K562 (cell line): ENCODE measurements around the gene IFRD1. TPM values are rescaled to one million over a fixed set of nuclear protein-coding genes. Genes with fewer than 3 reads are reported as not detected.

Source experiments
- ARID2 ChIP-seq: fragments of 450-650 bp; IDR thresholded peaks from 2 replicates; pipeline ENCODE4 v1.6.1; 2017; ENCODE audit warnings: antibody characterized with exemption, mild to moderate bottlenecking
- ATF7 ChIP-seq: fragments of 450-650 bp; IDR thresholded peaks from 2 replicates; pipeline ENCODE4 v1.7.1; 2014; ENCODE audit warnings: mild to moderate bottlenecking, moderate library complexity
- BCOR ChIP-seq: fragments of 450-650 bp; IDR thresholded peaks from 2 replicates; pipeline ENCODE4 v1.6.1; 2016
- CBX2 ChIP-seq: fragments of 200-600 bp; sonication (generic); IDR thresholded peaks from one replicate; pipeline ENCODE4 v1.6.1; 2012; ENCODE audit warnings: mild to moderate bottlenecking, low read length, inconsistent platforms; ENCODE audit not compliant: insufficient read depth, poor library complexity, severe bottlenecking
- CHD2 ChIP-seq: IDR thresholded peaks from 2 replicates; pipeline ENCODE4 v1.6.1; 2011; ENCODE audit warnings: low read depth, low read length
- EHMT2 ChIP-seq: fragments of 450-650 bp; IDR thresholded peaks from 2 replicates; pipeline ENCODE4 v1.6.1; 2018; ENCODE audit warnings: antibody characterized with exemption
- LARP7 ChIP-seq: fragments of 450-650 bp; IDR thresholded peaks from 2 replicates; pipeline ENCODE4 v1.6.1; 2016
- MLLT1 ChIP-seq, 2 experiments: fragments of 450-650 bp; IDR thresholded peaks; 2 replicates each; pipeline ENCODE4 v1.6.1; 2016
- SLC30A9 ChIP-seq: fragments of 250-450 bp; sonication (Bioruptor Pico); IDR thresholded peaks from 2 replicates; pipeline ENCODE4 v1.8.0; 2022; ENCODE audit warnings: mild to moderate bottlenecking, moderate library complexity
- SMARCC2 ChIP-seq: fragments of 450-650 bp; IDR thresholded peaks from 2 replicates; pipeline ENCODE4 v1.6.1; 2017; ENCODE audit warnings: antibody characterized with exemption, moderate library complexity, mild to moderate bottlenecking, low read depth
- SRSF7 ChIP-seq: fragments of 200-400 bp; formaldehyde crosslinking; optimal IDR thresholded peaks from 2 replicates; pipeline ENCODE3; 2017; ENCODE audit warnings: mild to moderate bottlenecking, low read depth, low read length
- ZFP1 ChIP-seq: fragments of 450-650 bp; formaldehyde crosslinking; IDR thresholded peaks from 2 replicates; pipeline ENCODE4 v1.4.0; 2020; ENCODE audit warnings: mild to moderate bottlenecking, mixed read lengths
- ZNF134 ChIP-seq: fragments of 250-450 bp; sonication (Bioruptor Pico); conservative IDR thresholded peaks from 2 replicates; pipeline ENCODE4 v1.4.0; 2020
- ZNF146 ChIP-seq: IDR thresholded peaks from one replicate; pipeline ENCODE4 v1.6.1; 2018; ENCODE audit warnings: missing compliant biosample characterization; ENCODE audit not compliant: unreplicated experiment
- ZNF212 ChIP-seq: fragments of 450-650 bp; formaldehyde crosslinking; IDR thresholded peaks from 2 replicates; pipeline ENCODE4 v1.4.0; 2020; ENCODE audit warnings: mild to moderate bottlenecking
- ZNF354B ChIP-seq: fragments of 250-450 bp; sonication (Bioruptor Pico); IDR thresholded peaks from 2 replicates; pipeline ENCODE4 v1.4.0; 2020
- ZNF507 ChIP-seq: conservative IDR thresholded peaks from 2 replicates; pipeline ENCODE4 v1.6.1; 2017; ENCODE audit warnings: missing genetic modification characterization, missing compliant biosample characterization
- ZNF76 ChIP-seq: fragments of 250-450 bp; sonication (Bioruptor Pico); IDR thresholded peaks from 2 replicates; pipeline ENCODE4 v1.4.0; 2020; ENCODE audit warnings: mild to moderate bottlenecking, moderate library complexity, borderline replicate concordance
- polyA plus RNA-seq, 8 experiments: library from polyadenylated mRNA; depleted of rRNA in 4 of 8; stranded (reverse) in 5 of 8; unstranded in 3 of 8; fragments of >200 nt; fragmentation: Nextera tagmentation in 2 of 8; fragmentation: Illumina TruSeq in 1 of 8; extraction: Ambion mirVana in 2 of 8; extraction: Trizol in 1 of 8; gene quantifications; 2 replicates each; pipeline versions ENCODE4 v1.2.1 to v1.2.3, GENCODE V29; 2011 to 2014; ENCODE audit warnings: inconsistent platforms in 1 of 8, missing spikeins in 1 of 8
- total RNA-seq, 7 experiments: library from RNA; depleted of rRNA in 6 of 7; stranded (reverse); fragments of >200 nt in 6 of 7; fragmentation: Illumina TruSeq in 2 of 7; extraction: Trizol in 2 of 7; gene quantifications; 2 replicates each; pipeline versions ENCODE4 v1.2.1 to v1.2.3, GENCODE V29; 2011 to 2021; ENCODE audit warnings: low replicate concordance in 1 of 7
- TF ChIP-seq, protein P1 (sequence below): fragments of 450-650 bp; IDR thresholded peaks from 2 replicates; pipeline ENCODE4 v1.6.1; 2016; ENCODE audit warnings: mild to moderate bottlenecking, moderate library complexity

Gene IFRD1
- total and polyA plus RNA-seq, 9 of the 15 experiments (the other 6 are each of a cell fraction or from before 2014, with no cell fraction given), result 27.6 to 81.8 (median 68.1) TPM

DNA sequence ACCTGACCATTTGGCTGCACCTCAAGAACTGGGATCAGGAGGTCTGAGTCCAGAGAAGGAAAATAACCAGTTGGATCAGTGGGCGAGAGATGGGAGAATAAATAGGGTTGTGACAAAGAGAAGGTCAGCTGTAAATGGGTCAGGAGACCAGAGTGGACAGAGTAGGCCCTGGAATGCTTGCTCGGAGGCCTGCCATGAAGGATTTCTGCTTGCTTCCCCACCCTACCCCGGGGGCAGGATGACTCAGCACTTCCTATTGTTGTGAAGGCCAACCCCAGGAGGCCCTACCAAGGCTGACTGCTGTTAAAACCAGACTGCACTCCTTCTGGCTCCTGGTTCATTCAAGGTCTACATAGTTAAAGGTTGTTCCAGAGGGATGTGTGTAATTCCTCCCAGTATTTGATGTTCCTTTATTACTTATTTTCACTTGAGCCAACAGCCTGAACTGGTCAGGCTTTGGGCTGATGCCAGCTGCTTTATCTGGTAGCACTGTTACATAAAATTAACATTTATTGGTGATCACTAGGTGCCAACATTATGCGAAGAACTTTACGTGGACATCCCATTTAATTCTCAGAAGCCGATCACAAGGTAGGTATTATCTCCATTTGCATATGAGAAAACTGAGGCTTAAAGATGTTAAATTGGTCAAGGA lies 27.3 kb upstream of the IFRD1 start (continued):
- TF ChIP-seq, protein P1, sequence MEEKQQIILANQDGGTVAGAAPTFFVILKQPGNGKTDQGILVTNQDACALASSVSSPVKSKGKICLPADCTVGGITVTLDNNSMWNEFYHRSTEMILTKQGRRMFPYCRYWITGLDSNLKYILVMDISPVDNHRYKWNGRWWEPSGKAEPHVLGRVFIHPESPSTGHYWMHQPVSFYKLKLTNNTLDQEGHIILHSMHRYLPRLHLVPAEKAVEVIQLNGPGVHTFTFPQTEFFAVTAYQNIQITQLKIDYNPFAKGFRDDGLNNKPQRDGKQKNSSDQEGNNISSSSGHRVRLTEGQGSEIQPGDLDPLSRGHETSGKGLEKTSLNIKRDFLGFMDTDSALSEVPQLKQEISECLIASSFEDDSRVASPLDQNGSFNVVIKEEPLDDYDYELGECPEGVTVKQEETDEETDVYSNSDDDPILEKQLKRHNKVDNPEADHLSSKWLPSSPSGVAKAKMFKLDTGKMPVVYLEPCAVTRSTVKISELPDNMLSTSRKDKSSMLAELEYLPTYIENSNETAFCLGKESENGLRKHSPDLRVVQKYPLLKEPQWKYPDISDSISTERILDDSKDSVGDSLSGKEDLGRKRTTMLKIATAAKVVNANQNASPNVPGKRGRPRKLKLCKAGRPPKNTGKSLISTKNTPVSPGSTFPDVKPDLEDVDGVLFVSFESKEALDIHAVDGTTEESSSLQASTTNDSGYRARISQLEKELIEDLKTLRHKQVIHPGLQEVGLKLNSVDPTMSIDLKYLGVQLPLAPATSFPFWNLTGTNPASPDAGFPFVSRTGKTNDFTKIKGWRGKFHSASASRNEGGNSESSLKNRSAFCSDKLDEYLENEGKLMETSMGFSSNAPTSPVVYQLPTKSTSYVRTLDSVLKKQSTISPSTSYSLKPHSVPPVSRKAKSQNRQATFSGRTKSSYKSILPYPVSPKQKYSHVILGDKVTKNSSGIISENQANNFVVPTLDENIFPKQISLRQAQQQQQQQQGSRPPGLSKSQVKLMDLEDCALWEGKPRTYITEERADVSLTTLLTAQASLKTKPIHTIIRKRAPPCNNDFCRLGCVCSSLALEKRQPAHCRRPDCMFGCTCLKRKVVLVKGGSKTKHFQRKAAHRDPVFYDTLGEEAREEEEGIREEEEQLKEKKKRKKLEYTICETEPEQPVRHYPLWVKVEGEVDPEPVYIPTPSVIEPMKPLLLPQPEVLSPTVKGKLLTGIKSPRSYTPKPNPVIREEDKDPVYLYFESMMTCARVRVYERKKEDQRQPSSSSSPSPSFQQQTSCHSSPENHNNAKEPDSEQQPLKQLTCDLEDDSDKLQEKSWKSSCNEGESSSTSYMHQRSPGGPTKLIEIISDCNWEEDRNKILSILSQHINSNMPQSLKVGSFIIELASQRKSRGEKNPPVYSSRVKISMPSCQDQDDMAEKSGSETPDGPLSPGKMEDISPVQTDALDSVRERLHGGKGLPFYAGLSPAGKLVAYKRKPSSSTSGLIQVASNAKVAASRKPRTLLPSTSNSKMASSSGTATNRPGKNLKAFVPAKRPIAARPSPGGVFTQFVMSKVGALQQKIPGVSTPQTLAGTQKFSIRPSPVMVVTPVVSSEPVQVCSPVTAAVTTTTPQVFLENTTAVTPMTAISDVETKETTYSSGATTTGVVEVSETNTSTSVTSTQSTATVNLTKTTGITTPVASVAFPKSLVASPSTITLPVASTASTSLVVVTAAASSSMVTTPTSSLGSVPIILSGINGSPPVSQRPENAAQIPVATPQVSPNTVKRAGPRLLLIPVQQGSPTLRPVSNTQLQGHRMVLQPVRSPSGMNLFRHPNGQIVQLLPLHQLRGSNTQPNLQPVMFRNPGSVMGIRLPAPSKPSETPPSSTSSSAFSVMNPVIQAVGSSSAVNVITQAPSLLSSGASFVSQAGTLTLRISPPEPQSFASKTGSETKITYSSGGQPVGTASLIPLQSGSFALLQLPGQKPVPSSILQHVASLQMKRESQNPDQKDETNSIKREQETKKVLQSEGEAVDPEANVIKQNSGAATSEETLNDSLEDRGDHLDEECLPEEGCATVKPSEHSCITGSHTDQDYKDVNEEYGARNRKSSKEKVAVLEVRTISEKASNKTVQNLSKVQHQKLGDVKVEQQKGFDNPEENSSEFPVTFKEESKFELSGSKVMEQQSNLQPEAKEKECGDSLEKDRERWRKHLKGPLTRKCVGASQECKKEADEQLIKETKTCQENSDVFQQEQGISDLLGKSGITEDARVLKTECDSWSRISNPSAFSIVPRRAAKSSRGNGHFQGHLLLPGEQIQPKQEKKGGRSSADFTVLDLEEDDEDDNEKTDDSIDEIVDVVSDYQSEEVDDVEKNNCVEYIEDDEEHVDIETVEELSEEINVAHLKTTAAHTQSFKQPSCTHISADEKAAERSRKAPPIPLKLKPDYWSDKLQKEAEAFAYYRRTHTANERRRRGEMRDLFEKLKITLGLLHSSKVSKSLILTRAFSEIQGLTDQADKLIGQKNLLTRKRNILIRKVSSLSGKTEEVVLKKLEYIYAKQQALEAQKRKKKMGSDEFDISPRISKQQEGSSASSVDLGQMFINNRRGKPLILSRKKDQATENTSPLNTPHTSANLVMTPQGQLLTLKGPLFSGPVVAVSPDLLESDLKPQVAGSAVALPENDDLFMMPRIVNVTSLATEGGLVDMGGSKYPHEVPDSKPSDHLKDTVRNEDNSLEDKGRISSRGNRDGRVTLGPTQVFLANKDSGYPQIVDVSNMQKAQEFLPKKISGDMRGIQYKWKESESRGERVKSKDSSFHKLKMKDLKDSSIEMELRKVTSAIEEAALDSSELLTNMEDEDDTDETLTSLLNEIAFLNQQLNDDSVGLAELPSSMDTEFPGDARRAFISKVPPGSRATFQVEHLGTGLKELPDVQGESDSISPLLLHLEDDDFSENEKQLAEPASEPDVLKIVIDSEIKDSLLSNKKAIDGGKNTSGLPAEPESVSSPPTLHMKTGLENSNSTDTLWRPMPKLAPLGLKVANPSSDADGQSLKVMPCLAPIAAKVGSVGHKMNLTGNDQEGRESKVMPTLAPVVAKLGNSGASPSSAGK, result no peak; the same call in 1 of the 2 replicates
- TF ChIP-seq CBX2 (no peak), BCOR (no peak), CHD2 (no peak), SLC30A9 (CRISPR knock-in tag) (no peak), ZNF134 (CRISPR knock-in tag) (0 out of 2 replicates have a peak, but pooled peaks have one; percentile 25), ARID2 (no peak), ZFP1 (CRISPR knock-in tag) (no peak), ZNF507 (tag) (no peak), EHMT2 (peak; percentile 88; the same call in 1 of the 2 replicates), MLLT1 (IDR thresholded peaks at IDR 0.05) (no peak), ATF7 (peak; percentile 23; the same call in 1 of the 2 replicates), ZNF354B (CRISPR knock-in tag) (no peak), LARP7 (no peak), SRSF7 (no peak), ZNF146 (CRISPR knock-in tag) (no peak), ZNF212 (CRISPR knock-in tag) (no peak), SMARCC2 (peak; percentile 57; the same call in 1 of the 2 replicates), ZNF76 (CRISPR knock-in tag) (no peak)
